ENCODE data around the gene DUSP9.

- TF ChIP-seq CTCF (optimal IDR thresholded peaks at IDR 0.05 in 1 of 3, IDR thresholded peaks at IDR 0.05 in 1 of 3, conservative IDR thresholded peaks at IDR 0.05 in 1 of 3; ENCODE audit: extremely low read depth in 1 of 3, insufficient read depth in 2 of 3, low read length in 3 of 3) (no peak), EZH2 (IDR thresholded peaks at IDR 0.05; ENCODE audit: low read length) (no peak)
Observed at GRCh38 chrX:153669901-153670731, 23.1 kb downstream of the DUSP9 start.

Data from keratinocyte (primary cell).